Lower leg skin (tissue), 4 donors: ENCODE results near the gene DNAI7. TPM values are rescaled to one million over a fixed set of nuclear protein-coding genes. Genes with fewer than 3 reads are reported as not detected.
A peak's percentile ranks its signal among the peaks of the same experiment; 100 is the strongest.

Experiments used
- DNase-seq, 2 donors: peaks; one replicate each; pipeline ENCODE4 v3.0.0-alpha.2; 2019; ENCODE audit warnings: low spot score in 2 of 2
- H3K4me3 ChIP-seq: fragments of 200-600 bp; sonication (generic); 2 replicates; pipeline ENCODE4 v1.5.1; 2017; ENCODE audit warnings: mild to moderate bottlenecking, low read depth; ENCODE audit not compliant: poor library complexity, severe bottlenecking
- POLR2A ChIP-seq, 2 donors: fragments of 450-650 bp; IDR thresholded peaks; one replicate each; pipeline ENCODE4 v1.6.1; 2016 to 2017; ENCODE audit warnings: antibody characterized with exemption in 2 of 2, mild to moderate bottlenecking in 1 of 2, moderate library complexity in 1 of 2
- WGBS, 2 donors: methylation state at CpG; one replicate each; pipeline ENCODE4 v1.1.5; 2018; 5-methylcytosine and 5-hydroxymethylcytosine counted together
- intact Hi-C: fragments of 100-400 bp; cut with DNase I; formaldehyde crosslinking; loops from one replicate; pipeline ENCODE4 v1.15.0; 2023; ENCODE audit warnings: low total_unique reads
- total RNA-seq, 4 donors: library from RNA; depleted of rRNA; stranded (reverse); fragments of >200 nt; gene quantifications; one replicate each; pipeline ENCODE4 v1.1.0, GENCODE V29; 2016
- TF ChIP-seq, protein P1 (sequence below), 3 donors: fragments of 450-650 bp; IDR thresholded peaks; one replicate each; pipeline ENCODE4 v1.5.1; 2016; ENCODE audit warnings: antibody characterized with exemption in 3 of 3, mild to moderate bottlenecking in 3 of 3, moderate library complexity in 2 of 3

The DNAI7 gene
- total RNA-seq, 4 donors from 2014 or later, result 1.0 to 3.4 (median 2.1) TPM

DNA sequence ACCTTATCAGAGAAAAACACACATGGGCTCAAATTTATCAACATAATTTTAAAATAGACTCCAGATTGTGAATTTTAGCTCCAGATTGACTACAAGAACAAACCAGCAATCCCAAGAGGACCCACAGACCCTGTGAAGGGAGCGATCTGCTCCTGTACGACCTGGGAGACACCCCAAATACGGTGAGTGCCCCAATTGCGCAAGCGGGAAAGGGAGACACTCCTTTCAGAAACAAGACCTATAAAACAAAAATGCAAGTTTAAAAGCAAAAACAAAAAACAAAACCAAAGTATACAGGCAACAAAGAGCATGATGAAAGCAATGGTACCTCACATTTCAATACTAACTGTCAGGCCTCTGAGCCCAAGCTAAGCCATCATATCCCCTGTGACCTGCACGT lies 32.1 kb downstream of the DNAI7 start:
- intact Hi-C loops, result no loop called here
- DNase-seq, result no peak
- WGBS, 2 donors, result 88 to 90% methylated on average over 6 of the region's 6 CpGs
- H3K4me3 ChIP-seq, result no peak overlapping the region
- no peak for TF ChIP-seq POLR2A (IDR thresholded peaks at IDR 0.05)
- TF ChIP-seq, protein P1, sequence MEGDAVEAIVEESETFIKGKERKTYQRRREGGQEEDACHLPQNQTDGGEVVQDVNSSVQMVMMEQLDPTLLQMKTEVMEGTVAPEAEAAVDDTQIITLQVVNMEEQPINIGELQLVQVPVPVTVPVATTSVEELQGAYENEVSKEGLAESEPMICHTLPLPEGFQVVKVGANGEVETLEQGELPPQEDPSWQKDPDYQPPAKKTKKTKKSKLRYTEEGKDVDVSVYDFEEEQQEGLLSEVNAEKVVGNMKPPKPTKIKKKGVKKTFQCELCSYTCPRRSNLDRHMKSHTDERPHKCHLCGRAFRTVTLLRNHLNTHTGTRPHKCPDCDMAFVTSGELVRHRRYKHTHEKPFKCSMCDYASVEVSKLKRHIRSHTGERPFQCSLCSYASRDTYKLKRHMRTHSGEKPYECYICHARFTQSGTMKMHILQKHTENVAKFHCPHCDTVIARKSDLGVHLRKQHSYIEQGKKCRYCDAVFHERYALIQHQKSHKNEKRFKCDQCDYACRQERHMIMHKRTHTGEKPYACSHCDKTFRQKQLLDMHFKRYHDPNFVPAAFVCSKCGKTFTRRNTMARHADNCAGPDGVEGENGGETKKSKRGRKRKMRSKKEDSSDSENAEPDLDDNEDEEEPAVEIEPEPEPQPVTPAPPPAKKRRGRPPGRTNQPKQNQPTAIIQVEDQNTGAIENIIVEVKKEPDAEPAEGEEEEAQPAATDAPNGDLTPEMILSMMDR (IDR thresholded peaks at IDR 0.05), result no peak

DNA sequence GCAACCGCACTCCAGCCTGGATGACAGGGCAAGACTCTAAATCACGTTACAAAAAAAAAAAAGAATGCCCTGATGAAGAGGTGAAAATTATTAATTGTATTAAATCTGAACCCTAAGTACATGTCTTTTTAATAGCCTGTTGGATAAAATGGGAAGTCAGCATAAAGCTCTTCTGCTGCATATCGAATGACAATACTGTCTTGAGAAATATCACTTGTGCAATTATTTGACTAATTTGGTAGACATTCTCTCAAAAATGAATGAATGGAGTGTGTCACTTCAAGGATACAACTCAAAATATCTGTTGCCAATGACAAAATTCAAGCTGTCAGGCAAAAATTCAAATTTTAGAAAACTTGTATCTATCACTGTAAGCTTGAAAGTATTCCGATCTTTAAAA lies 38.9 kb downstream of the DNAI7 start:
- WGBS, 2 donors, result 90 to 94% methylated on average over 4 of the region's 4 CpGs
- no peak overlapping the region for H3K4me3 ChIP-seq
- intact Hi-C loops, result no loop called here
- DNase-seq, result no peak
- TF ChIP-seq POLR2A (IDR thresholded peaks at IDR 0.05), result no peak
- TF ChIP-seq, protein P1 (IDR thresholded peaks at IDR 0.05), result no peak

DNA sequence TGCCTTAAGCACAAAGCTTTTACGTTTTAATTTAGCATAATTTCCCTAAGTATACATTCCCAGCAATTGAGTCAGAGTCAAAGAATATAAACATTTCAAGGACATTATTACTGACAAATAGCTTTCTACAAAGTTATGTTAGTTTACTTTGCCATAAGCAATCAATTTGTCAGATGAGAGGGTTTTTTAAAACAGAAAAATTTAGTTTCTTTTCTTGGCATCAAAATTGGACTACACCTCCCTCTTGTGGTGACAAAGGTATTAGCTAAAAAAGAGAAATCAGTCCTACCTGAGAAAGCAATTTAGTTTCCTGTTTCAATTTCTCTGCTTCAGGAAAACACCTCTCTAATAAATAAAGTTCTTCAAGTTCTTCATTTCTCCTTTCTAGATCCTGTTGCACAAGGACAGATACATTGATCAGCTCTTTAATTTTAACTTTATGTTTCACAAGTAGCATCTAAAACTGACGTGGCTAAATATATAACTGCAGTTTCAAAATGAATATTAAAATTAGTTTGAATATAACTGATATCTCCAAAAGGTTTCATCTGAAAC lies 39.9 kb downstream of the DNAI7 start:
- WGBS, 2 donors, result 56 to 60% methylated on average over 2 of the region's 2 CpGs
- intact Hi-C loops, result no loop called here
- TF ChIP-seq, protein P1 (IDR thresholded peaks at IDR 0.05), result no peak
- TF ChIP-seq POLR2A (IDR thresholded peaks at IDR 0.05), result no peak
- H3K4me3 ChIP-seq, result no peak overlapping the region
- no peak for DNase-seq

DNA sequence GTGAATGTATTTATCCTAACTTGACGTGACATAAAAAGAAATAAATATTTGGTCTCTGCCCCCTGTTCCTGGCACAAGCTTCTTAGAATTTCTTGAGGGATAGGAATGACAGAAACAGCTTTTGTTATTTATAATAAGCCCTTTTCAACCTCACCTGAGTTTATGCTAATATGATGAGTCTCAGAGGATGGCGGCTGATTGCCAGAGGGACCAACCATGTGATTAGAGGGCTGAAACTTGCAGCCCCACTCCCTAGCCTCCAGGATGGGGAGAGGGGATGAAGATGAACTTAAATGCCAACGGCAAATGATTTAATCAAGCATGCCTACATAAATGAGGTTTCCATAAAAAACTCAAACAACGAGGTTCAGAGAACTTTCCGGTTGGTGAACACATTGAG lies 42.9 kb downstream of the DNAI7 start:
- DNase-seq, result no peak
- TF ChIP-seq POLR2A (IDR thresholded peaks at IDR 0.05), result no peak
- TF ChIP-seq, protein P1 (IDR thresholded peaks at IDR 0.05), result no peak
- no peak overlapping the region for H3K4me3 ChIP-seq
- intact Hi-C loops, result no loop called here
- WGBS, 2 donors, result 60% methylated on average over 5 of the region's 5 CpGs

DNA sequence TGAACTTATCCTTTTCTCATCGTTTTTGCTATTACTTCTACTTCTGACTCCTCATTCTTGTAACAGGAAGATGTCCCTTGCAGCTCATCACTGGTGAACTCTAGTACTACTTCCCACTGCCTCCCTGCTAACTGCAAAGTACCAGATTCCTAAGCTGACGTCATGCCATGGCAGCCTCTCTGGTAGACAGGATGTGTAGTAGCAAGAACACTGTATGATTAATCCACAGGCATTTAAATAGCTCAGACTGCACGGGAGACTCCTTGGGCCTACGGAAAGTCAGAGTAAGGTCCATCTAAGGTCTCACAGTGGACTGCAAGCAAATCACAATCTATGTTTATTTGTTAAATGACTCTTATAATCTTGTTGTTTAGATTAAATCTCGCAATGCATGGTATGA lies 43.5 kb downstream of the DNAI7 start:
- no peak for TF ChIP-seq POLR2A (IDR thresholded peaks at IDR 0.05)
- TF ChIP-seq, protein P1 (IDR thresholded peaks at IDR 0.05), result no peak
- intact Hi-C loops, result no loop called here
- H3K4me3 ChIP-seq, result no peak overlapping the region
- DNase-seq, result peak in 1 of 2 donors; percentile 29
- WGBS, 2 donors, result 30 to 37% methylated on average over 5 of the region's 5 CpGs

DNA sequence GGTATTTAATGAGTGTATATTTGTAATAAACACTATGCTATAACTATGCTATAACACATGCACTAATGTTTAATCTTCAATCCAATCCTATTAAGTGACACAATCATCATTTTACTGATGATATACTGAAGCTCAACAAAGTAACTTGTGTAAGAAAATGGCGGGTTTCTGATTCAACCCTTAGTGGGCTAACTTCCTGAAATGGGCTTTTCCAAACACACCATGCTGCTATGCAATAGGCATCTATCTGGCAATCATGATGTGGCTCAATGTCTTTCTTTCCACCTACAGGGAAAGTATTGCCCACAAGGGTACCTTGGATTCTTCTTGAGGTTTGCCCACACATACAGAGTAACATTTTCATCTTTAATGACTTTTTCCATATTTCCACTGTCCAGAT lies 48.3 kb downstream of the DNAI7 start:
- intact Hi-C loops, result no loop called here
- H3K4me3 ChIP-seq, result no peak overlapping the region

More for the DNA sequence above, 48.3 kb downstream of the DNAI7 start:
- TF ChIP-seq, protein P1 (IDR thresholded peaks at IDR 0.05), result no peak
- no peak for TF ChIP-seq POLR2A (IDR thresholded peaks at IDR 0.05)
- WGBS, 2 donors, result 92 to 100% methylated on average over 1 of the region's 1 CpG
- no peak for DNase-seq
